NCI-H774 (cell line): ENCODE results near the gene FAM149B1.

ENCODE experiments used
- DNase-seq: peaks from one replicate; lab custom pipeline; 2025; lab: John Stamatoyannopoulos, UW

Gene FAM149B1

DNA sequence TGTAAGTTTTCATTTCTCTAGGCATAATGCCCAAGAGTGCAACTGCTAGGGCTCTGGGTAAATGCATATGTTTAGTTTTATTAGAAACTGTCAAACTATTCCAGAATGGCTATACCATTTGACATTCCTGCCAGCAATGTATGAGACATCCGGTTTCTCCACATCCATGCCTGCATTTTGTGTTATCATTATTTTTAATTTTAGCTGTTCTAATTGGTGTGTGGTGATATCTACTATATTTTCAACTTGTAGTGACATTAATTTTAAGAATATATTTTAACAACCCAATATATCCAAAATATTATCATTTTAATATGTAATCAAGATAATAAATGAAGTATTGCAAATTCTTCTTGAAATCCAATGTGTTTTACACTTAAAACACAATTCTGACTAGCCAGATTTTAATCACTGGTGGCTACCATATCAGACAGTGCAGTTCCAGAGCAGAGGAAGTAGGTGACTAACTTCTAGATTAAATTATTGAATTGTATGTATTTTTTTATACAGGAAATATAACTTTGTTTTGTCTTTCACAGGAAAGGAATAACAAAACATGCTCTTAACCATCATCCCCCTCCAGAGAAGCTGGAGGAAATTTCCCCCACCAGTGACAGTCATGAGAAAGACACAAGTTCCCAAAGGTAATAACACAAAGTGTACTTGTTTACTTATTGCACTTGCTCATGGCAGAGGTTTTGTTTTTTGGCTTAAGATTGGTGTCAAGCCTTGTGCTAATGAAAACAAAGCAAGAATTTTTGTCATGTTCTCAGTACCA is 6.4 kb downstream of the FAM149B1 start:
- no peak for DNase-seq

DNA sequence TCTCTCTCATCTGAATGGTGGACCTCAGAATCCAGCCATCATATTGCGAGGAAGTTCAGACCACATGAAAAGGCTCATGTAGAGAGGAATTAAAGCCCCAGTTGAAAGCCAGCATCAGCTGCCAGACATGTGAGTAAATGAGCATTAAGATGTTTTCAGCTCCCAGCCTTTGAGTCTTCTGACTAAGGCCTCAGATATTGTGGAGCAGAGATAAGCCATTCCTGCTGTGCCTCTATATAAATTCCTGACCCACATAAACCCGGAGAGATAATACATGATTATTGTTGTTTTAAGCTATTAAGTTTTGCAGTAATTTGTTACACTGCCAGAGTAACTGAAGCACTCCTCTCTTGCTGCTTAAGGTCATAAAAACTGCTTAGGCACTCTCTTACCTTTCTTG is 14.6 kb downstream of the FAM149B1 start:
- DNase-seq: no peak

DNA sequence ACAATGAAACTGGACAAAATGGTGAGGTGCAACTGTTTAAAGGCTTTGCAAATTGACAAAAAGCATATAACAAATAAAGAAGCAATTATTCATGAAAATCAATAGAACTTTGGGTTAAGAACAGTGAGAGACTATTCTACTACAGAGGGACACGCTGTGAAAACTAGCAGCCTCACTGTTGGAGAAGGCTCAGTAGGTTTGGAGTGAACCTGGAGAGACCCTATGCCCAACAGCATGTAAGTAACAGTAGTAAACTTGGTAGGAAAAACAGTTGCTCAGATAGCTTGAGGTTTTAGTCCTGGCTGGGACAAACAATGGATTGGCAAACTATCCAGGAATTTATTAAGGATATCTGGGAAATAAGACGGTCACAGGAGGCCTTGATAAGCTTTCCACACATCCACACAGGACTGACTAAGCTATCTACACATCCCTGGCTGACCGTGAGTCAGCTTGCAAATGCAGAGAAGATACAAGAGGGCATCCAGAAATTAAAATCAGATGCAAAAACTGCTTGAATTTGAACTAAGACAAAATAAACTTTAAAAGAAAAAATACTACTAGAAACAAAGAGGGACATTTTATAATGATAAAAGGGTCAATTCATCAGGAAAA is 15.9 kb downstream of the FAM149B1 start:
- DNase-seq: no peak

DNA sequence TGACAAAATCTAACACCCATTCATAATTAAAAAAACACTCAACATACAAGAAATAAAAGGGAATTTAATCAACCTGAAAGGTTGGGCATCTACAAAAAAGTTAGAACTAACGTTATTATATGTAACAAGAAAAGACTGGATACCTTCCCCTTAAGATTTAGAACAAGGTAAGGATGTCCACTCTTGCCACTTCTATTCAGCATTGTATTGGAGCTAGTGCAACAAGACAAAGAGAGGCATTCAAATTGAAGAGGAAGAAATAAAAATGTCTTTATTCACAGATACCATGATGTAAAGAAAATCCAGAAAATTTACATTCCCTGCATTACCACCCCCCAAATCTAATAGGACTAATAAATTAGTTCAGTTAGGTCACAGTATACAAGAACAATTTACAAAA is 18.3 kb downstream of the FAM149B1 start:
- DNase-seq: no peak

DNA sequence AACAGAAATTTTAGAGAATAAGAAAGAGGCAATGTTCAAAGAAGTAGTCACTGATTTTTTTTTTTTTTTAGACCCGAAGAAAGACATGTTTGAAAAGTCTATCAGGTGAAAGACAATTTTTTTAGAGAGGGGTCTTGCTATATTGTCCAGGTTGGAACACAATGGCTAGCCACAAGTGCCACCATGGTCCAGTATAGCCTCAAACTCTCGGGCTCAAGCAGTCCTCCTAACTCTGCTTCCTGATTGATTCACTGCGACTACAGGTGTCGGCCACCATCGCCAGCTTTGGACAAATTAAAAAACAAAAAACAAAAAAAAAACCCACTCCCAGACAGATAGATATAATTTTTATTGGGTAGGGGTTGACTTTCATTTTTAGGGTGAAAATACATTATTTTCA is 22.3 kb downstream of the FAM149B1 start:
- DNase-seq: no peak

- no peak for DNase-seq
Measured at GRCh38 chr10:73205081-73205480, 37.2 kb downstream of the FAM149B1 start.

DNA sequence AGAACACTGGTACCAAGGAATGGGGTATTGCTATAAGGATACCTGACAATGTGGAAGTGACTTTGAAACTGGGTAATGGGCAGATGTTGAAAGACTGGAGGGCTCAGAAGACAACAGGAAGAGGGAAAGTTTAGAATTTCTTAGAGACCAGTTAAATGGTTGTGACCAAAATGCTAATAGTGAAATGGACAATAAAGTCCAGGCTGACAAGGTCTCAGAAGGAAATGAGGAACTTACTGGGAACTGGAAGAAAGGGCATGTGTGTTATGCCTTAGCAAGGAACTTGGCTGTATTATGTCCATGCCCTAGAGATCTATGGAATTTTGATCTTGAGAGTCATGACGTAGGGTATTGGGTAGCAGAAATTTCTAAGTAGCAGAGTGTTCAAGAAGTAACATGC is 38.0 kb downstream of the FAM149B1 start:
- DNase-seq: no peak

GRCh38 chr10:73206385-73206784 is 38.5 kb downstream of the FAM149B1 start:
- no peak for DNase-seq

- DNase-seq: no peak
Measured at GRCh38 chr10:73207883-73208282, 40.0 kb downstream of the FAM149B1 start.

GRCh38 chr10:73209705-73210104 is 41.8 kb downstream of the FAM149B1 start:
- DNase-seq: no peak

- no peak for DNase-seq
Measured at GRCh38 chr10:73210395-73211105, 42.6 kb downstream of the FAM149B1 start.

DNA sequence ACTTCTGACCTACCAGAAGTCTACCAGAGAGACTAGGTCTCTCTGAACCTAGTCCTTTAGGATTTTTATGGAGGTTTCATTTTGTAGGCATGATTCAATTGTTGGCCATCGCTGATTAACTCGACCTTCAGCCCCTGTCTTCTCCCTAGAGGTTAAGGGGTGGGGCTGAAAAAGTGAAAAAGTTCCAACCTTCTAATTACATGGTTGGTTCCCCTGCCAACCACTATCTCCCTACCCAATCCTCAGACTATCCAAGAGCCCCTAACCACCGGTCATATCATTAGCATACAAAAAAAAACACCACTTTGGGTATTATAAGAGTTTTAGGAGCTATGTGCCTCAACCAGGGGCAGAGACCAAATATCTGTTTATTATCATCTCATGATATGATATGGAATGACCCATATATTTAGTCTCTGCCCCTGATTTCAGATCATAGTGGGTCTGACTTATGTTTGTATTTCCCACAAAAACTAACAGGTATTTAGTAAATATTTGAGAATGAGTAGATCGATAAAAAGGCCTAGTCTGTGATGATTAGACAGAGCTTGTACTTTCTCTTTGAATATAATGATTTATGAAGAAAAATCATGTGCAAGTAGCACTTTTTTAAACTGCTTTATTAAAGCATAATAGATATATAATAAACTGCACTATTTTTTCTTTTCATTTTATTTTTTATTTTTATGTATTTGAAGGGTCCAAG is 43.3 kb downstream of the FAM149B1 start:
- DNase-seq: no peak

GRCh38 chr10:73215749-73216148 is 47.8 kb downstream of the FAM149B1 start:
- DNase-seq: no peak

DNA sequence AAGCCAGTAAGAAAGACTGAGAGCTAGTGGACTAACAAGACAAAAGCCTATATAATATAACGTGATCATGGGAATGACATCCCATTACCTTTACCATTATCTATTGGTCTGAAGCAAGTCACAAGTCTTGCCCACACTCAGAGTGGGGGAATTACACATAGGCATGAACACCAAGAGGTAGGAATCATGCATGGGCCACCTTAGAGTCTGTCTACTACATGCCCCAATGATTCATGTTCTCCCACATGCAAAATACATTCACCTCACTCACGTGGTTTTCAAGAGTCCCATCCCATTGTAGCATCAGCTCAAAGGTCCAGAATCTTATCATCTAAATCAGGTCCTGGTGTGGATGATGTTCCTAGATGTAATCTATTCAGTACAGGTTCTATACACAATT is 49.7 kb downstream of the FAM149B1 start:
- no peak for DNase-seq

- no peak for DNase-seq
Measured at GRCh38 chr10:73218431-73219191, 50.7 kb downstream of the FAM149B1 start.

DNA sequence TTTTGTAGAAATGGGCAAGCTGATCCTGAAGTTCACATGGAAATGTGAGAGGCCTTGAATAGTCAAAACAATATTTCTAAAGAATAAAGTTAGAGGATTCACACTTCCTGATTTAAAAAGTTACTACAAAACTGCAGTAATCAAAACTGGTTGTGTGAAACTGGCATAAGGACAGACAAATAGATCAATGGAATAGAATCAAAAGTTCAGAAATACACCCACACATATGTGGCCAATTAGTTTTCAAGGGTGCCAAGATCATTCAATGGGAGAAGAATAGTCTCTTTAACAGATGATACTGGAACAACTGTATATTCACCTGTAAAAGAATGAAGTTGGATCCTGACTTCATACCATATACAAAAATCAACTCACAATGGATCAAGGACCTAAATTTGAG is 51.5 kb downstream of the FAM149B1 start:
- DNase-seq: no peak

GRCh38 chr10:73220989-73221388 is 53.1 kb downstream of the FAM149B1 start:
- DNase-seq: no peak

DNA sequence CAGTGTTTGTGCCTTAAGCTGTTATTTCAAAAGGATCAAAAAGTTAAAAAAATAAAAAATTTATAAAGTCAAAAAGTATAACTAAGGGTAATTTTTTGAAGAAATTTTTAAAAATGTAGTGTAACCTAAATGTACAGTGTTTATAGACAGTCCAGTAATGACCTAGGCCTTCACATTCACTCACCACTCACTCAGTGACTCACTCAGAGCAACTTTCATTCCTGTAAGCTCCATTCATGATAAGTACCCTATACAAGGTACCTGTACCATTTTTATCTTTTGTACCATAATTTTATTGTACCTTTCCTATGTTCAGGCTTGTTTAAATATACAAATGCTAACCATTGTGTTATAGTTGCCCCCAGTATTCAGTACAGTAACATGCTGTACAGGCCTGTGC is 57.6 kb downstream of the FAM149B1 start:
- DNase-seq: no peak

DNA sequence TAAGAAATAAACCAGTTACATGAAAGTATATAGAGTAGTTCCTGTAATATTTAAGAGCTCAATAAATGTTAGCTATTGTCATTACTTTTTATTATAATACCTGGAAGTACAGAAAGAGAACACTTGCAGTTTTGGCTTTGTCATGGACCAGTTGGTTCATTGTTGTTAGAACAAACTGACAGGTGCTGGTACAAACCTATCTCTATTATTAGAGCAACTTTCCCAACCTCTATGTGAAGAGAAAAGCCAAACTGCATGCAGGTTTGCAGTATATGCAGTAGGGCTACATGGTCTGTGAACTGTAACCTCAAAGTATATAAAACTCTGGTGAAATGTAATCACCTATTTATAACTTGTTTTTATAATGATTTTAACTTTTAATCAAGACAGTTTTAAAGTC is 58.7 kb downstream of the FAM149B1 start:
- no peak for DNase-seq

- no peak for DNase-seq
Measured at GRCh38 chr10:73228247-73228646, 60.3 kb downstream of the FAM149B1 start.

GRCh38 chr10:73229567-73229966 is 61.6 kb downstream of the FAM149B1 start:
- no peak for DNase-seq

- DNase-seq: no peak
Measured at GRCh38 chr10:73232887-73233286, 65.0 kb downstream of the FAM149B1 start.
